WTC11 (cell line): ENCODE results near the gene GIPC3. TPM values are rescaled to one million over a fixed set of nuclear protein-coding genes. Genes with fewer than 3 reads are reported as not detected.

Experiments
- ATAC-seq: fragments of 200-7000 bp; cut with Tn5 transposase; 2 replicates; pipeline ENCODE4 v1.10.0; 2021; ENCODE audit warnings: mild to moderate bottlenecking, moderate library complexity
- CTCF ChIA-PET: fragments of 300-600 bp; sonication (Branson Sonifier 250); formaldehyde crosslinking; loops from one replicate; lab custom pipeline; 2021; ENCODE audit warnings: antibody characterized with exemption; lab: Charles Lee
- POLR2A ChIA-PET: fragments of 350-600 bp; sonication (Branson Sonifier 250); formaldehyde crosslinking; loops from one replicate; lab custom pipeline; 2021; ENCODE audit warnings: antibody characterized with exemption; lab: Charles Lee
- DNase-seq: peaks from one replicate; pipeline ENCODE4 v3.0.0; 2021; ENCODE audit warnings: low spot score
- H3K27ac Mint-ChIP-seq: 2 replicates; pipeline ENCODE4 v1.8.0; 2021; ENCODE audit warnings: mixed read lengths
- H3K27me3 Mint-ChIP-seq: 2 replicates; pipeline ENCODE4 v1.8.0; 2021; ENCODE audit warnings: low read depth, mild to moderate bottlenecking, moderate library complexity, mixed read lengths
- H3K36me3 Mint-ChIP-seq: 2 replicates; pipeline ENCODE4 v1.8.0; 2021; ENCODE audit warnings: mixed read lengths
- H3K4me1 Mint-ChIP-seq: 2 replicates; pipeline ENCODE4 v1.8.0; 2022; ENCODE audit warnings: mixed read lengths
- H3K4me3 Mint-ChIP-seq: 2 replicates; pipeline ENCODE4 v1.8.0; 2021; ENCODE audit warnings: mild to moderate bottlenecking, moderate library complexity, mixed read lengths
- H3K9me3 Mint-ChIP-seq: 2 replicates; pipeline ENCODE4 v1.8.0; 2021; ENCODE audit warnings: mixed read lengths
- AFF4 ChIP-seq: sonication (generic); formaldehyde crosslinking; IDR thresholded peaks from 2 replicates; pipeline ENCODE4 v1.8.1; 2023; ENCODE audit warnings: mild to moderate bottlenecking, missing genetic modification reagents, borderline replicate concordance
- ATF1 ChIP-seq: sonication (generic); formaldehyde crosslinking; IDR thresholded peaks from 2 replicates; pipeline ENCODE4 v1.8.1; 2023; ENCODE audit warnings: mild to moderate bottlenecking, moderate library complexity, missing genetic modification reagents
- ATF2 ChIP-seq: sonication (generic); formaldehyde crosslinking; IDR thresholded peaks from 2 replicates; pipeline ENCODE4 v1.8.1; 2022; ENCODE audit warnings: low read depth, missing genetic modification reagents, borderline replicate concordance
- CBFB ChIP-seq: sonication (generic); formaldehyde crosslinking; IDR thresholded peaks from 2 replicates; pipeline ENCODE4 v1.8.1; 2022; ENCODE audit warnings: mild to moderate bottlenecking, low read depth, missing genetic modification reagents
- CREB1 ChIP-seq: sonication (generic); formaldehyde crosslinking; IDR thresholded peaks from 2 replicates; pipeline ENCODE4 v1.8.0; 2023; ENCODE audit warnings: mild to moderate bottlenecking, missing genetic modification reagents
- ELF4 ChIP-seq: sonication (generic); formaldehyde crosslinking; IDR thresholded peaks from 2 replicates; pipeline ENCODE4 v1.8.1; 2022; ENCODE audit warnings: low read depth, mild to moderate bottlenecking, moderate library complexity, missing genetic modification reagents
- EMX1 ChIP-seq: fragments of 250-450 bp; sonication (Bioruptor Pico); IDR thresholded peaks from 2 replicates; pipeline ENCODE4 v1.8.0; 2021; ENCODE audit warnings: mild to moderate bottlenecking
- ESRRA ChIP-seq: sonication (generic); formaldehyde crosslinking; IDR thresholded peaks from 2 replicates; pipeline ENCODE4 v1.8.1; 2022; ENCODE audit warnings: mild to moderate bottlenecking, missing genetic modification reagents, borderline replicate concordance
- ETV6 ChIP-seq: sonication (generic); formaldehyde crosslinking; IDR thresholded peaks from 2 replicates; pipeline ENCODE4 v1.8.1; 2022; ENCODE audit warnings: mild to moderate bottlenecking, missing genetic modification reagents
- FOXJ3 ChIP-seq: sonication (generic); formaldehyde crosslinking; IDR thresholded peaks from 2 replicates; pipeline ENCODE4 v1.9.0; 2021; ENCODE audit warnings: missing genetic modification reagents, mild to moderate bottlenecking, borderline replicate concordance
- GRHL2 ChIP-seq: fragments of 250-450 bp; sonication (Bioruptor Pico); IDR thresholded peaks from 2 replicates; pipeline ENCODE4 v1.8.0; 2022; ENCODE audit warnings: mild to moderate bottlenecking, moderate library complexity; ENCODE audit not compliant: insufficient replicate concordance, severe bottlenecking
- MYBL2 ChIP-seq: sonication (generic); formaldehyde crosslinking; IDR thresholded peaks from 2 replicates; pipeline ENCODE4 v1.8.1; 2023; ENCODE audit warnings: mild to moderate bottlenecking, moderate library complexity, missing genetic modification reagents
- NR1H2 ChIP-seq: sonication (generic); formaldehyde crosslinking; IDR thresholded peaks from 2 replicates; pipeline ENCODE4 v1.9.0; 2021; ENCODE audit warnings: mild to moderate bottlenecking, moderate library complexity, missing genetic modification reagents
- NR3C1 ChIP-seq: sonication (generic); formaldehyde crosslinking; conservative IDR thresholded peaks from 2 replicates; pipeline ENCODE4 v1.8.1; 2023; ENCODE audit warnings: low read depth, mild to moderate bottlenecking, missing genetic modification reagents
- PRRX2 ChIP-seq: fragments of 250-450 bp; sonication (Bioruptor Pico); IDR thresholded peaks from 2 replicates; pipeline ENCODE4 v1.8.0; 2021; ENCODE audit warnings: mild to moderate bottlenecking
- TCF7 ChIP-seq: sonication (generic); formaldehyde crosslinking; IDR thresholded peaks from 2 replicates; pipeline ENCODE4 v1.8.0; 2022; ENCODE audit warnings: mild to moderate bottlenecking, low read depth, missing genetic modification reagents, moderate library complexity
- ZNF121 ChIP-seq: sonication (generic); formaldehyde crosslinking; IDR thresholded peaks from 2 replicates; pipeline ENCODE4 v1.8.0; 2023; ENCODE audit warnings: missing genetic modification reagents
- ZNF423 ChIP-seq: fragments of 250-450 bp; sonication (Bioruptor Pico); IDR thresholded peaks from 2 replicates; pipeline ENCODE4 v2.1.2; 2022; ENCODE audit warnings: mild to moderate bottlenecking, moderate library complexity
- ZSCAN18 ChIP-seq: fragments of 250-450 bp; sonication (Bioruptor Pico); IDR thresholded peaks from 2 replicates; pipeline ENCODE4 v2.1.2; 2022; ENCODE audit warnings: mild to moderate bottlenecking, moderate library complexity
- total RNA-seq: library from RNA; stranded (reverse); gene quantifications from 3 replicates; pipeline ENCODE4 v1.2.3, GENCODE V29; 2021
- TF ChIP-seq, protein P1 (sequence below): sonication (generic); formaldehyde crosslinking; IDR thresholded peaks from 2 replicates; pipeline ENCODE4 v1.8.0; 2022; ENCODE audit warnings: mild to moderate bottlenecking, missing genetic modification reagents

The GIPC3 gene
- total RNA-seq, 1 experiment from 2014 or later = 1.0 TPM

GRCh38 chr19:3641515-3642269 lies 56.4 kb downstream of the GIPC3 start:
- ChIA-PET POLR2A (no interaction called here), CTCF (no interaction called here)
- no peak for DNase-seq
- ATAC-seq = no peak
- no peaks in the 10 kb centered on the region for H3K4me1 Mint-ChIP-seq
- H3K27ac Mint-ChIP-seq = no peak overlapping the region
- H3K36me3 Mint-ChIP-seq = peaks cover 10% of the 10 kb centered on the region; the same call in 1 of the 2 replicates
- no peaks in the 10 kb centered on the region for H3K27me3 Mint-ChIP-seq
- H3K4me3 Mint-ChIP-seq = no peak overlapping the region
- no peak for TF ChIP-seq ETV6 (CRISPR knock-in tag)
- TF ChIP-seq, protein P1, sequence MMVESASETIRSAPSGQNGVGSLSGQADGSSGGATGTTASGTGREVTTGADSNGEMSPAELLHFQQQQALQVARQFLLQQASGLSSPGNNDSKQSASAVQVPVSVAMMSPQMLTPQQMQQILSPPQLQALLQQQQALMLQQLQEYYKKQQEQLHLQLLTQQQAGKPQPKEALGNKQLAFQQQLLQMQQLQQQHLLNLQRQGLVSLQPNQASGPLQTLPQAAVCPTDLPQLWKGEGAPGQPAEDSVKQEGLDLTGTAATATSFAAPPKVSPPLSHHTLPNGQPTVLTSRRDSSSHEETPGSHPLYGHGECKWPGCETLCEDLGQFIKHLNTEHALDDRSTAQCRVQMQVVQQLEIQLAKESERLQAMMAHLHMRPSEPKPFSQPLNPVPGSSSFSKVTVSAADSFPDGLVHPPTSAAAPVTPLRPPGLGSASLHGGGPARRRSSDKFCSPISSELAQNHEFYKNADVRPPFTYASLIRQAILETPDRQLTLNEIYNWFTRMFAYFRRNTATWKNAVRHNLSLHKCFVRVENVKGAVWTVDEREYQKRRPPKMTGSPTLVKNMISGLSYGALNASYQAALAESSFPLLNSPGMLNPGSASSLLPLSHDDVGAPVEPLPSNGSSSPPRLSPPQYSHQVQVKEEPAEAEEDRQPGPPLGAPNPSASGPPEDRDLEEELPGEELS = no peak
- TF ChIP-seq EMX1 (CRISPR knock-in tag) = no peak
- no peak for TF ChIP-seq ELF4 (CRISPR knock-in tag)
- TF ChIP-seq ZNF121 (CRISPR knock-in tag) = no peak
- TF ChIP-seq CBFB (CRISPR knock-in tag) = no peak
- TF ChIP-seq MYBL2 (CRISPR knock-in tag) = no peak
- TF ChIP-seq TCF7 (CRISPR knock-in tag) = no peak
- TF ChIP-seq ESRRA (CRISPR knock-in tag) = no peak
- TF ChIP-seq AFF4 (CRISPR knock-in tag) = no peak
- TF ChIP-seq NR1H2 (CRISPR knock-in tag) = no peak
- H3K9me3 Mint-ChIP-seq = no peaks in the 10 kb centered on the region

GRCh38 chr19:3642296-3642695 lies 57.0 kb downstream of the GIPC3 start:
- Mint-ChIP-seq H3K4me3 (no peak overlapping the region), H3K27ac (no peak overlapping the region)
- POLR2A ChIA-PET = no interaction called here
- no peak for TF ChIP-seq ZNF423 (CRISPR knock-in tag)
- TF ChIP-seq ESRRA (CRISPR knock-in tag) = no peak
- no peak for TF ChIP-seq NR3C1
- no peak for TF ChIP-seq ATF1 (CRISPR knock-in tag)
- TF ChIP-seq GRHL2 (CRISPR knock-in tag) = no peak
- TF ChIP-seq ZSCAN18 (CRISPR knock-in tag) = no peak
- no peak for TF ChIP-seq FOXJ3 (CRISPR knock-in tag)
- TF ChIP-seq NR1H2 (CRISPR knock-in tag) = no peak
- TF ChIP-seq ATF2 = no peak
- no peak for TF ChIP-seq PRRX2 (CRISPR knock-in tag)
- no peak for TF ChIP-seq CREB1
- TF ChIP-seq AFF4 (CRISPR knock-in tag) = no peak
- TF ChIP-seq, all 79 proteins: peak for 0
- Mint-ChIP-seq H3K27me3 (no peaks in the 10 kb centered on the region), H3K36me3 (peaks cover 10% of the 10 kb centered on the region; the same call in 1 of the 2 replicates), H3K9me3 (no peaks in the 10 kb centered on the region), H3K4me1 (no peaks in the 10 kb centered on the region)
- DNase-seq (no peak), ATAC-seq (no peak)
- CTCF ChIA-PET = no interaction called here
